H1 (cell line): Measurements from ENCODE around the gene TET2. TPM values are rescaled to one million over a fixed set of nuclear protein-coding genes. Genes with fewer than 3 reads are reported as not detected.

Experiments used
- CTCF ChIA-PET: fragments of 300-600 bp; sonication (Branson Sonifier 250); formaldehyde crosslinking; loops from one replicate; lab custom pipeline; 2021; ENCODE audit not compliant: partially characterized antibody; lab: Charles Lee
- POLR2A ChIA-PET: fragments of 300-600 bp; sonication (Branson Sonifier 250); formaldehyde crosslinking; loops from one replicate; lab custom pipeline; 2021; ENCODE audit warnings: inconsistent platforms; ENCODE audit not compliant: partially characterized antibody; lab: Charles Lee
- DNase-seq, 2 experiments: peaks; one replicate each; pipeline versions ENCODE4 v3.0.0 to v3.0.0-alpha.2; 2010 to 2022; ENCODE audit warnings: low spot score in 2 of 2, low read depth in 1 of 2, mixed read lengths in 1 of 2
- FAIRE-seq: peaks from 2 replicates; lab custom pipeline; 2011; peaks lifted over from hg19 to GRCh38; lab: Jason Lieb, UNC
- H2AFZ ChIP-seq: 2 replicates; pipeline ENCODE4 v1.8.1; 2012; ENCODE audit warnings: low read length, inconsistent platforms
- H2AK5ac ChIP-seq: 2 replicates; pipeline ENCODE4 v1.6.1; 2013; ENCODE audit warnings: low read depth, low read length
- H2BK120ac ChIP-seq: replicated peaks from 2 replicates; pipeline ENCODE3; 2013; ENCODE audit warnings: low read depth, low read length, inconsistent platforms
- H2BK12ac ChIP-seq: 2 replicates; pipeline ENCODE4 v1.6.1; 2013; ENCODE audit warnings: low read depth, low read length
- H2BK15ac ChIP-seq: 2 replicates; pipeline ENCODE4 v1.6.1; 2013; ENCODE audit warnings: low read length
- H2BK20ac ChIP-seq: 2 replicates; pipeline ENCODE4 v1.6.1; 2013; ENCODE audit warnings: low read length
- H2BK5ac ChIP-seq: 2 replicates; pipeline ENCODE4 v1.6.1; 2013; ENCODE audit warnings: low read depth, low read length
- H3K14ac ChIP-seq: 2 replicates; pipeline ENCODE4 v1.6.1; 2013; ENCODE audit warnings: inconsistent platforms; ENCODE audit not compliant: insufficient read length
- H3K18ac ChIP-seq: 2 replicates; pipeline ENCODE4 v1.6.1; 2013; ENCODE audit warnings: low read length; ENCODE audit errors: extremely low read depth
- H3K23ac ChIP-seq: 2 replicates; pipeline ENCODE4 v1.6.1; 2013; ENCODE audit warnings: inconsistent platforms; ENCODE audit not compliant: insufficient read length
- H3K23me2 ChIP-seq: 2 replicates; pipeline ENCODE4 v1.6.1; 2013; ENCODE audit warnings: low read depth, low read length
- H3K27ac ChIP-seq: 2 replicates; pipeline ENCODE4 v1.6.1; 2011; ENCODE audit warnings: low read depth, low read length, inconsistent platforms
- H3K27me3 ChIP-seq, 4 experiments: replicated peaks in 1 of 4; 1 replicate in 1 of 4; 2 replicates in 3 of 4; pipeline versions ENCODE4 v1.6.1 to v1.8.1; 2011 to 2013; ENCODE audit warnings: low read length in 3 of 4, mild to moderate bottlenecking in 3 of 4, inconsistent platforms in 2 of 4, mixed read lengths in 2 of 4, moderate library complexity in 1 of 4; ENCODE audit not compliant: control insufficient read depth in 3 of 4, insufficient read depth in 3 of 4; ENCODE audit errors: extremely low read depth in 1 of 4
- H3K36me3 ChIP-seq, 4 experiments: 2 replicates each; pipeline versions ENCODE4 v1.6.1 to v1.8.1; 2011 to 2013; ENCODE audit warnings: mild to moderate bottlenecking in 4 of 4, low read length in 3 of 4, moderate library complexity in 2 of 4, control low read depth in 1 of 4, inconsistent platforms in 1 of 4; ENCODE audit not compliant: insufficient read depth in 4 of 4, control insufficient read depth in 2 of 4
- H3K4ac ChIP-seq: replicated peaks from 2 replicates; pipeline ENCODE3; 2013; ENCODE audit warnings: low read length, low read depth, mixed read lengths, inconsistent platforms; ENCODE audit not compliant: insufficient read length
- H3K4me1 ChIP-seq, 4 experiments: replicated peaks in 1 of 4; 1 replicate in 1 of 4; 2 replicates in 3 of 4; pipeline versions ENCODE4 v1.6.1 to v1.8.1; 2011 to 2013; ENCODE audit warnings: low read length in 3 of 4, inconsistent platforms in 2 of 4, mixed read lengths in 1 of 4; ENCODE audit not compliant: insufficient read depth in 4 of 4, control insufficient read depth in 3 of 4
- H3K4me2 ChIP-seq, 2 experiments: 2 replicates each; pipeline versions ENCODE4 v1.6.1 to v1.8.1; 2011 to 2013; ENCODE audit warnings: low read depth in 2 of 2, low read length in 2 of 2, control low read depth in 1 of 2, inconsistent platforms in 1 of 2, mild to moderate bottlenecking in 1 of 2; ENCODE audit not compliant: insufficient read depth in 1 of 2
- H3K4me3 ChIP-seq, 4 experiments: fragments of 200-600, 300-600 bp in 1 of 4; sonication (generic), shearing (Covaris generic), sonication (Bioruptor Twin) in 1 of 4; 2 replicates each; pipeline versions ENCODE4 v1.5.1 to v1.8.1; 2011 to 2016; ENCODE audit warnings: low read length in 4 of 4, low read depth in 3 of 4, control low read depth in 2 of 4, inconsistent platforms in 2 of 4, mild to moderate bottlenecking in 2 of 4, mixed read lengths in 1 of 4, moderate library complexity in 1 of 4; ENCODE audit not compliant: insufficient read depth in 2 of 4; ENCODE audit errors: extremely low read depth in 1 of 4
- H3K56ac ChIP-seq: replicated peaks from 2 replicates; pipeline ENCODE3; 2013; ENCODE audit warnings: low read depth, mild to moderate bottlenecking, mixed read lengths, low read length, inconsistent platforms; ENCODE audit not compliant: insufficient read length
- H3K79me1 ChIP-seq: 2 replicates; pipeline ENCODE4 v1.6.1; 2013; ENCODE audit warnings: low read depth, low read length, control low read depth
- H3K79me2 ChIP-seq, 2 experiments: 2 replicates each; pipeline versions ENCODE4 v1.6.1 to v1.8.1; 2012 to 2013; ENCODE audit warnings: low read length in 2 of 2, mild to moderate bottlenecking in 2 of 2, inconsistent platforms in 1 of 2; ENCODE audit not compliant: insufficient read depth in 2 of 2, control insufficient read depth in 1 of 2
- H3K9ac ChIP-seq, 4 experiments: replicated peaks in 1 of 4; 1 replicate in 1 of 4; 2 replicates in 3 of 4; pipeline versions ENCODE4 v1.6.1 to v1.8.1; 2011 to 2013; ENCODE audit warnings: low read depth in 3 of 4, low read length in 3 of 4, control low read depth in 2 of 4, mild to moderate bottlenecking in 2 of 4, moderate library complexity in 2 of 4, inconsistent platforms in 1 of 4; ENCODE audit errors: extremely low read depth in 1 of 4
- H3K9me3 ChIP-seq, 2 experiments: 2 replicates each; pipeline versions ENCODE4 v1.6.1 to v1.8.1; 2012 to 2013; ENCODE audit warnings: mild to moderate bottlenecking in 2 of 2, moderate library complexity in 2 of 2, control low read depth in 1 of 2, inconsistent platforms in 1 of 2, low read depth in 1 of 2, low read length in 1 of 2, mixed read lengths in 1 of 2; ENCODE audit not compliant: insufficient read depth in 2 of 2
- H4K20me1 ChIP-seq, 2 experiments: replicated peaks in 1 of 2; 2 replicates each; pipeline versions ENCODE3 to v1.8.1; 2011 to 2013; ENCODE audit warnings: inconsistent platforms in 2 of 2, low read length in 2 of 2, mild to moderate bottlenecking in 1 of 2; ENCODE audit not compliant: insufficient read depth in 2 of 2, control insufficient read depth in 1 of 2
- H4K5ac ChIP-seq: 2 replicates; pipeline ENCODE4 v1.6.1; 2013; ENCODE audit warnings: low read length, low read depth, mixed read lengths, inconsistent platforms; ENCODE audit not compliant: insufficient read length
- H4K8ac ChIP-seq: 2 replicates; pipeline ENCODE4 v1.8.0; 2013; ENCODE audit warnings: mild to moderate bottlenecking, moderate library complexity, low read length, inconsistent platforms; ENCODE audit not compliant: insufficient read depth; ENCODE audit errors: extremely low read depth
- H4K91ac ChIP-seq: replicated peaks from 2 replicates; pipeline ENCODE3; 2013; ENCODE audit warnings: low read length, mixed read lengths, inconsistent platforms; ENCODE audit not compliant: insufficient read length
- CHD2 ChIP-seq: IDR thresholded peaks from 2 replicates; pipeline ENCODE4 v1.6.1; 2012; ENCODE audit warnings: low read length, improper control_type of control experiment
- CTBP2 ChIP-seq: IDR thresholded peaks from 2 replicates; pipeline ENCODE4 v1.7.0; 2011; ENCODE audit warnings: borderline replicate concordance, mild to moderate bottlenecking, moderate library complexity, mixed read lengths, low read length; ENCODE audit not compliant: insufficient read depth, insufficient read length
- EGR1 ChIP-seq: IDR thresholded peaks from 2 replicates; pipeline ENCODE4 v1.6.1; 2011; ENCODE audit warnings: low read depth, low read length, borderline replicate concordance
- EZH2 ChIP-seq: fragments of 200-600 bp; sonication (generic); IDR thresholded peaks from 2 replicates; pipeline ENCODE4 v1.7.1; 2012; ENCODE audit warnings: low read depth, mild to moderate bottlenecking, moderate library complexity, low read length, inconsistent platforms; ENCODE audit not compliant: severe bottlenecking
- HDAC6 ChIP-seq: IDR thresholded peaks from one replicate; pipeline ENCODE4 v1.7.1; 2012; ENCODE audit warnings: low read depth, mild to moderate bottlenecking, inconsistent platforms, low read length, moderate library complexity
- JUN ChIP-seq: IDR thresholded peaks from 2 replicates; pipeline ENCODE4 v1.6.1; 2011; ENCODE audit warnings: low read depth, mild to moderate bottlenecking, improper control_type of control experiment, low read length
- MAFK ChIP-seq: IDR thresholded peaks from 2 replicates; pipeline ENCODE4 v1.6.1; 2012; ENCODE audit warnings: low read depth, mild to moderate bottlenecking, improper control_type of control experiment, low read length
- NANOG ChIP-seq: IDR thresholded peaks from 2 replicates; pipeline ENCODE4 v1.6.1; 2011; ENCODE audit warnings: low read length, low read depth, mild to moderate bottlenecking, inconsistent platforms; ENCODE audit not compliant: insufficient read depth, poor library complexity, severe bottlenecking
- POLR2AphosphoS5 ChIP-seq: IDR thresholded peaks from 2 replicates; pipeline ENCODE4 v1.6.1; 2011; ENCODE audit warnings: low read depth, low read length
- SAP30 ChIP-seq: fragments of 300-600 bp; sonication (generic); IDR thresholded peaks from 2 replicates; pipeline ENCODE4 v1.7.1; 2012; ENCODE audit warnings: low read length, moderate library complexity, mild to moderate bottlenecking, inconsistent platforms; ENCODE audit not compliant: insufficient read depth, insufficient replicate concordance
- SP2 ChIP-seq: IDR thresholded peaks from 2 replicates; pipeline ENCODE4 v1.6.1; 2012; ENCODE audit warnings: mild to moderate bottlenecking, low read length, inconsistent platforms
- WGBS, 2 experiments: shearing (Covaris generic) in 1 of 2; methylation state at CpG; one replicate each; pipeline versions ENCODE4 v1.1.6 to v1.1.7; 2013 to 2015; ENCODE audit warnings: low lambda C conversion rate in 2 of 2, mixed read lengths in 2 of 2, inconsistent platforms in 1 of 2, low coverage in 1 of 2, missing lambda C conversion rate in 1 of 2; ENCODE audit not compliant: insufficient replicate concordance in 2 of 2, insufficient coverage in 1 of 2, insufficient read length in 1 of 2; ENCODE audit errors: extremely low coverage in 1 of 2, missing lambda C conversion rate in 1 of 2; 5-methylcytosine and 5-hydroxymethylcytosine counted together
- polyA plus RNA-seq, 7 experiments: library from polyadenylated mRNA; depleted of rRNA in 3 of 7; stranded (reverse) in 5 of 7; unstranded in 2 of 7; fragments of >200 nt in 5 of 7; fragments of 200-250 nt in 2 of 7; gene quantifications; 1 replicate in 5 of 7; 2 replicates in 1 of 7; 4 replicates in 1 of 7; pipeline versions ENCODE4 v1.2.1 to v1.2.3, GENCODE V29; 2011 to 2013; ENCODE audit warnings: missing spikeins in 2 of 7, mixed read lengths in 2 of 7
- total RNA-seq: library from RNA; stranded (reverse); fragmentation: NEBNext Ultra II Directional; extraction: Animal tissue kit (Norgen Biotek cat#: 25700); gene quantifications from 2 replicates; pipeline ENCODE4 v1.2.1, GENCODE V29; 2021
- TF ChIP-seq, protein P1 (sequence below): IDR thresholded peaks from 2 replicates; pipeline ENCODE4 v1.6.1; 2011; ENCODE audit warnings: low read length, improper control_type of control experiment
- TF ChIP-seq, protein P2 (sequence below): IDR thresholded peaks from 2 replicates; pipeline ENCODE4 v1.6.1; 2012; ENCODE audit warnings: inconsistent platforms

Gene TET2
- total and polyA plus RNA-seq, 2 of the 8 experiments (the other 6 are each of a cell fraction or from before 2014, with no cell fraction given) = 1.0 to 2.6 TPM

DNA sequence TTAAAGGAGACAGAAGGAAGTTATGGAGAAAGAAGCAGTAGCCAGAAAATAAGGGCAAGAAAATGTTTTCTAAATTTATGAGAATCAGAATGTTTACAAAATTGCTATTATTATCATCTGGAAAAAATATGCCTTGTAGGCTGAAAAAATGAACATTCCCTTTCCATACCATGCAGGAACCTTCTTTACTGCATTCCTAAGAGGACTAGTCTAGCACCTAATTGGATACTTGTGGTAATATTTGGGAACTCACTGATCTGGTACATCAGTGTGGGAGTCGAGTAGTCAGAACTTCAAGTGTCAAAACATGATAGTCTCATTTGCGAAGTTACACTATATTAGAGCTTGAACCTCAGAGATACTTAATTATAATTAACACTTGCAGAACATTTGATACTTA lies 51.9 kb downstream of the TET2 start:
- WGBS, 2 experiments = 100% methylated on average over 2 of the region's 2 CpGs; no CpG with 5 or more reads in 1 of the 2 experiments
- Histone ChIP-seq H2BK12ac (no peak overlapping the region), H3K14ac (no peak overlapping the region), H3K18ac (no peak overlapping the region), H3K56ac (no peak overlapping the region), H2BK15ac (no peak overlapping the region), H3K4me3 (no peak overlapping the region), H4K91ac (no peak overlapping the region), H3K23ac (no peak overlapping the region), H3K4me1 (no peaks in the 10 kb centered on the region), H3K27me3 (no peaks in the 10 kb centered on the region), H3K9me3 (no peaks in the 10 kb centered on the region), H3K4ac (no peak overlapping the region), H2BK5ac (no peak overlapping the region), H4K5ac (no peak overlapping the region), H2AK5ac (no peak overlapping the region), H4K8ac (no peak overlapping the region), H2BK20ac (no peak overlapping the region), H3K27ac (no peak overlapping the region), H3K9ac (no peak overlapping the region), H2AFZ (no peak overlapping the region), H4K20me1 (no peaks in the 10 kb centered on the region), H3K4me2 (no peak overlapping the region), H2BK120ac (no peak overlapping the region), H3K79me2 (no peaks in the 10 kb centered on the region), H3K23me2 (no peaks in the 10 kb centered on the region; the same call in 1 of the 2 replicates), H3K36me3 (no peaks in the 10 kb centered on the region), H3K79me1 (no peaks in the 10 kb centered on the region)
- CTCF ChIA-PET = interaction anchor here (1.1 kb wide), 1 partner anchor 273 kb away, joined by 3 read pairs; no protein-coding TSS in a partner anchor
- POLR2A ChIA-PET = no interaction called here
- no peak for FAIRE-seq
- DNase-seq = no peak
- TF ChIP-seq NANOG (no peak), EZH2 (no peak), MAFK (no peak), SP2 (no peak), HDAC6 (no peak), JUN (no peak), POLR2AphosphoS5 (no peak), EGR1 (no peak), CTBP2 (no peak), SAP30 (no peak), CHD2 (no peak)
- TF ChIP-seq, protein P1, sequence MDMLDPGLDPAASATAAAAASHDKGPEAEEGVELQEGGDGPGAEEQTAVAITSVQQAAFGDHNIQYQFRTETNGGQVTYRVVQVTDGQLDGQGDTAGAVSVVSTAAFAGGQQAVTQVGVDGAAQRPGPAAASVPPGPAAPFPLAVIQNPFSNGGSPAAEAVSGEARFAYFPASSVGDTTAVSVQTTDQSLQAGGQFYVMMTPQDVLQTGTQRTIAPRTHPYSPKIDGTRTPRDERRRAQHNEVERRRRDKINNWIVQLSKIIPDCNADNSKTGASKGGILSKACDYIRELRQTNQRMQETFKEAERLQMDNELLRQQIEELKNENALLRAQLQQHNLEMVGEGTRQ = no peak
- TF ChIP-seq, protein P2, sequence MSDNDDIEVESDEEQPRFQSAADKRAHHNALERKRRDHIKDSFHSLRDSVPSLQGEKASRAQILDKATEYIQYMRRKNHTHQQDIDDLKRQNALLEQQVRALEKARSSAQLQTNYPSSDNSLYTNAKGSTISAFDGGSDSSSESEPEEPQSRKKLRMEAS = no peak
